SK-N-SH (cell line): Measurements from ENCODE around the gene HEBP2.

ENCODE experiments used
- CHD2 ChIP-seq: fragments of 150-350 bp; IDR thresholded peaks from 2 replicates; pipeline ENCODE4 v1.6.1; 2018; ENCODE audit warnings: low read length; ENCODE audit not compliant: partially characterized antibody
- ELF1 ChIP-seq: IDR thresholded peaks from 2 replicates; pipeline ENCODE4 v1.4.0; 2012
- EZH2phosphoT487 ChIP-seq: fragments of 200-600 bp; sonication (generic); IDR thresholded peaks from 2 replicates; pipeline ENCODE4 v1.6.1; 2017; ENCODE audit warnings: low read depth, mixed run types, mild to moderate bottlenecking, antibody characterized with exemption, moderate library complexity, borderline replicate concordance
- FOXM1 ChIP-seq: IDR thresholded peaks from 2 replicates; pipeline ENCODE4 v1.4.0; 2012; ENCODE audit warnings: low read depth, mild to moderate bottlenecking
- GABPA ChIP-seq: IDR thresholded peaks from 2 replicates; pipeline ENCODE4 v1.4.0; 2012; ENCODE audit warnings: low read depth, mild to moderate bottlenecking
- POLR2AphosphoS5 ChIP-seq: IDR thresholded peaks from 2 replicates; pipeline ENCODE4 v1.6.1; 2012; ENCODE audit warnings: low read depth, low read length
- RCOR1 ChIP-seq: fragments of 150-350 bp; IDR thresholded peaks from 2 replicates; pipeline ENCODE4 v1.6.1; 2017; ENCODE audit warnings: antibody characterized with exemption, low read length
- SMC3 ChIP-seq: IDR thresholded peaks from 2 replicates; pipeline ENCODE4 v1.6.1; 2012; ENCODE audit warnings: low read depth, low read length, improper control_type of control experiment
- TCF12 ChIP-seq: IDR thresholded peaks from 2 replicates; pipeline ENCODE4 v1.4.0; 2012
- TF ChIP-seq, protein P1 (sequence below): fragments of 200-600 bp; sonication (generic); IDR thresholded peaks from 2 replicates; pipeline ENCODE4 v1.6.1; 2017; ENCODE audit warnings: antibody characterized with exemption, mild to moderate bottlenecking, moderate library complexity

DNA sequence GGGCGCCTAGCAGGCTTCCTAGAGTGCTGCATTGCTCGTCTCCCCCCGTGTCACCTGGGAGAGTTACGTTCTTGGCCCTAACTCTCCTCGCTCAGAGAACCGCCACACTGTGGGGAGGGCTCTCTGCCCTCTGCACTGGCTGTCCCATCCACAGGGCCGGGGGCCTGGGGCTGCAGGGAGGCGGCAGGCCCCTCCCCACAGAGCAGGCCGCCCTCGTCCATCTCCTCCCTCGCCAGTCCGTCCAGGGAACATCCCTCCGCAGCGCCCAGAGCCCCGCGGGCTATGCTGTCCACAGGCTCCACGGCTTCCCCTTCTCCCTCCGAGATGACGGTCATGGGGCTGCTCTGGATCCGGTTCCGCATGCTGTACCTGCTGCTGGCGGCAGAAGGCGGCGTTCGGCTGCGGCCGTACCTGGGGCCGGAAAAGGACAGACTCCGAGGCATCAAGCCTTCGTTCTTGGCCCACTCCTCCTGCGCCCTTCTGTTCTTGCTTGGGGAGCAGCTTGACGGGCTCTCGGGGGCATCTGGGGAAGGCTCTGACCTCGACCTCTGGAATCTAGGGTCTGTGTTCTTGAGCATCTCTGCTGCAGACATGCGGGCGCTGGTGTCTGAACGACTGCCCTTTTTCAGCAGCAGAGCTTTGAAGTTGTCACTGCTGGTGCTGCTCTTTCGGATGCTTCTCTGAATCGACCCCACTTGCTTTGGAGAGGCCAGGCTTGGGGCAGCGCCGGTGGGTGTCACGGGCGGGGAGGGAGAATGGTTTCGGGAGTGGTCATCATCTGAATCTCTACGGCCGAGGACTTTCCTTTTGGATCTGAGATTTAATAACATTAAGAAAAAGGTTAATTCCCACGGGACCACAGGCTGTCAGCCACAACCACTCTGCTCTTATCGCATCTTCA, 20.2 kb downstream of the HEBP2 start:
- TF ChIP-seq, protein P1, sequence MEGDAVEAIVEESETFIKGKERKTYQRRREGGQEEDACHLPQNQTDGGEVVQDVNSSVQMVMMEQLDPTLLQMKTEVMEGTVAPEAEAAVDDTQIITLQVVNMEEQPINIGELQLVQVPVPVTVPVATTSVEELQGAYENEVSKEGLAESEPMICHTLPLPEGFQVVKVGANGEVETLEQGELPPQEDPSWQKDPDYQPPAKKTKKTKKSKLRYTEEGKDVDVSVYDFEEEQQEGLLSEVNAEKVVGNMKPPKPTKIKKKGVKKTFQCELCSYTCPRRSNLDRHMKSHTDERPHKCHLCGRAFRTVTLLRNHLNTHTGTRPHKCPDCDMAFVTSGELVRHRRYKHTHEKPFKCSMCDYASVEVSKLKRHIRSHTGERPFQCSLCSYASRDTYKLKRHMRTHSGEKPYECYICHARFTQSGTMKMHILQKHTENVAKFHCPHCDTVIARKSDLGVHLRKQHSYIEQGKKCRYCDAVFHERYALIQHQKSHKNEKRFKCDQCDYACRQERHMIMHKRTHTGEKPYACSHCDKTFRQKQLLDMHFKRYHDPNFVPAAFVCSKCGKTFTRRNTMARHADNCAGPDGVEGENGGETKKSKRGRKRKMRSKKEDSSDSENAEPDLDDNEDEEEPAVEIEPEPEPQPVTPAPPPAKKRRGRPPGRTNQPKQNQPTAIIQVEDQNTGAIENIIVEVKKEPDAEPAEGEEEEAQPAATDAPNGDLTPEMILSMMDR = no peak; the same call in 1 of the 2 replicates
- TF ChIP-seq CHD2 (no peak), SMC3 (no peak), ELF1 (no peak), TCF12 (no peak), FOXM1 (no peak), POLR2AphosphoS5 (no peak), EZH2phosphoT487 (no peak), GABPA (no peak), RCOR1 (no peak)
